Muscle layer of duodenum (tissue), 2 donors: ENCODE data around the gene SLC8B1.
A peak's percentile ranks its signal among the peaks of the same experiment; 100 is the strongest.

Experiments used
- H3K27ac ChIP-seq: one replicate; pipeline ENCODE4 v1.7.0; 2013; ENCODE audit warnings: mild to moderate bottlenecking, low read length
- H3K27me3 ChIP-seq: one replicate; pipeline ENCODE4 v1.7.0; 2013; ENCODE audit warnings: low read depth, mild to moderate bottlenecking, control low read depth, low read length
- H3K36me3 ChIP-seq, 2 donors: one replicate each; pipeline ENCODE4 v1.7.0; 2013; ENCODE audit warnings: low read length in 2 of 2, control low read depth in 1 of 2, mild to moderate bottlenecking in 1 of 2; ENCODE audit not compliant: insufficient read depth in 2 of 2, control insufficient read depth in 1 of 2
- H3K4me1 ChIP-seq, 2 donors: one replicate each; pipeline ENCODE4 v1.7.0; 2013; ENCODE audit warnings: low read length in 2 of 2, mild to moderate bottlenecking in 2 of 2, control low read depth in 1 of 2, moderate library complexity in 1 of 2; ENCODE audit not compliant: insufficient read depth in 2 of 2, control insufficient read depth in 1 of 2
- H3K4me3 ChIP-seq, 2 donors: one replicate each; pipeline ENCODE4 v1.7.0; 2013; ENCODE audit warnings: low read length in 2 of 2, low read depth in 1 of 2, mild to moderate bottlenecking in 1 of 2
- H3K9me3 ChIP-seq, 2 donors: one replicate each; pipeline ENCODE4 v1.7.0; 2013; ENCODE audit warnings: low read length in 2 of 2, control low read depth in 1 of 2, mild to moderate bottlenecking in 1 of 2; ENCODE audit not compliant: control insufficient read depth in 1 of 2
- donor health status: healthy.

SLC8B1 gene

DNA sequence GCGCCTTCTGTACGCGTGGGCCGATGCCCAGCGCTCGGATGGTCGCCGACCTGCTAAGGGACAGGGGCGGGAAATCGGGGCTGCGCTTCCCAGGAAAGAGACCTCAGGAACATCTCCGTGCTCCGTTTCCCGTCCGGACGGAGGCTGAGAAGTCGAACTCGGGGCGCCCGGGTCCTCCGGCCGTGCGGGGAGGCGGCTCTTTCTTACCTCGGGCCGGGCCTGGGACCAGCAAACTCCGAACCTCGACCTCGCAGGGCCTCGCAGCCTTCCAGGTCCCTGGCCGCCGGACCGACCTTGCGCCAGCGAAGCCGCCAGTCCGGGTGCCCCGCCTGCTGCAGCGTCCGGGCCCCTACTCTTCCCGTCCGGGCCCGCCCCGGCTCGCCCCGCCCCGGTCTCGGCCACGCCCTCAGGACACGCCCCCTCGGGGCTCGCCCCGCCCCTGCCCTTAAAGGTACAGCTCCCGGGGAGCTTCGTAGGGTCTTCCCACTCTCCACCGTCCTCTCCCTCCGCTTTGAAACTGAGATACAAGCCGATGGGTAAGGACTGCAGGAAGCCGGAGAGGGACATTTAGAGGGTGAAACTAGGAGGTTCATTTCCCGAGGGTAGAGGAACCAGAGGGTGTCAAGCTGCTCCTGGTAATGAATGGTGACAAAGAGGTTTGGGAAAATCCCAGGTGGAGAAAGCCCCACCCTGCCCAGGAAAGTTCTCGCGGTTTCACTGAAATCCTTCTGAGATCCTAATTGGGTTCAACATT is at the start of gene SLC8B1:
Gene SLC8B1 (minus strand): TSS at position 324 of the 754 bp plus-strand sequence. CDS start 2,231 bp downstream, outside the sequence.
- H3K4me1 ChIP-seq: peaks cover 0 to 20% of the 10 kb centered on the region in 2 donors
- H3K36me3 ChIP-seq: peaks cover 0 to 15% of the 10 kb centered on the region in 2 donors
- H3K9me3 ChIP-seq: no peaks in the 10 kb centered on the region
- H3K27me3 ChIP-seq: no peaks in the 10 kb centered on the region
- H3K27ac ChIP-seq: peak within 1 kb of the TSS; percentile 63
- peak within 1 kb of the TSS; percentile 65 to 91 for H3K4me3 ChIP-seq

DNA sequence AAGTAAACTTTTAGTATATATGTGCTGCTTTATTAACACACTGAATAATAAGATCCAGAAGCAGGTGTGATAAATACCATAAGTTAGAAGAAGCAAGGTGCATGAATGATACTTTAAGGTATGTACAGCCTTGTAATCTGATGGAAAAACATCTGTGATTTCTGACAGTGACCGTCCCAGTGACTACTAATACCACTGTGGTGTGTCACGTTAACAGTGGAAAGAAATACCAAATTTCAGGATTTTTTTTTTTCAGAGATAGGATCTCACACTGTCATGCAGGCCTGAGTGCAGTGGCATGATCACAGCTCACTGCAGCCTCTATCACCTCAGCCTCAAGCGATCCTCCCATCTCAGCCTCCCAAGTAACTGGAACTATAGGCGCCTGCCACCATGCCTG is 47.3 kb upstream of the SLC8B1 start:
- H3K9me3 ChIP-seq: no peaks in the 10 kb centered on the region
- no peak overlapping the region for H3K4me3 ChIP-seq
- no peak overlapping the region for H3K27ac ChIP-seq
- no peaks in the 10 kb centered on the region for H3K27me3 ChIP-seq
- no peaks in the 10 kb centered on the region for H3K4me1 ChIP-seq
- H3K36me3 ChIP-seq: peaks cover 9 to 52% of the 10 kb centered on the region in 2 donors

DNA sequence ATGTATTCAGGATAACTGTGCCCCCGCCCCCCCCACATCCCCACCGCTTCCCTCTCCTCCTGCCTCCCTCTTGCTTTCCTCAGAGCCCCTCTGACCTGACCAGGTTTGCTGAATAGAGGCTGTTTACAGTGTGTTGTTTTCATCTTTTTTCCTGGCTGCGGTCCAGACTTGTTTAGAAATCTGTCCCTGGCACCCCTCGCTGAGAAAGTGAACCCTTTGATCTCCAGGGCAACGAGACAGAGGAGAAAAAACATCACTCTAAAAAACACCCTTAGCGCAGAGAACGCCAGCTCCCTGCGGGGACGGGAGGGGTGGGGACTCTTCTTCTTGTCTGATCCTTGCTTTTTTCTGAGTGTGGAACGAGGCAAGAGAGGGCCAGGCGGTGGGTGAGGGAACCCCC is 46.3 kb upstream of the SLC8B1 start:
- H3K27me3 ChIP-seq: no peaks in the 10 kb centered on the region
- H3K4me3 ChIP-seq: no peak overlapping the region
- H3K4me1 ChIP-seq: no peaks in the 10 kb centered on the region
- no peak overlapping the region for H3K27ac ChIP-seq
- H3K36me3 ChIP-seq: peaks cover 8 to 44% of the 10 kb centered on the region in 2 donors
- H3K9me3 ChIP-seq: no peaks in the 10 kb centered on the region

DNA sequence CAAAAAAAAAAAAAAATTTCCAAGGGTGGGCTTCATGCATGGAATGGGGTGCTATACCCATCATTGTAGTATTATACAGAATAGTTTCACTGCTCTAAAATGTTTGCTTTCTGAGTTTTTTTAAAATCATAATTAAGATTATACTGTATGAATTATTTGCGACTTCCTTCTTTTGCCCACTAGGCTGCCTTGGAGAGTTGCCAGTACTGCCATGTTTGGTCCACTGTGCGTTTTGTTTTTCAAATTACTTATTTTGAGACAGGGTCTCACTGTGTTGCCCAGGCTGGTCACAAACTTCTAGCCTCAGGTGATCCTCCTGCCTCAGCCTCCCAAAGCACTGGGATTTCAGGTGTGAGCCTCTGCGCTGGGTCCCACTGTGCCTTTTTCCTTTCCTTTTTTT is 43.4 kb upstream of the SLC8B1 start:
- Histone ChIP-seq H3K27me3 (no peaks in the 10 kb centered on the region), H3K4me1 (no peaks in the 10 kb centered on the region), H3K4me3 (no peak overlapping the region), H3K27ac (no peak overlapping the region), H3K36me3 (peaks cover 16 to 47% of the 10 kb centered on the region in 2 donors), H3K9me3 (no peaks in the 10 kb centered on the region)

DNA sequence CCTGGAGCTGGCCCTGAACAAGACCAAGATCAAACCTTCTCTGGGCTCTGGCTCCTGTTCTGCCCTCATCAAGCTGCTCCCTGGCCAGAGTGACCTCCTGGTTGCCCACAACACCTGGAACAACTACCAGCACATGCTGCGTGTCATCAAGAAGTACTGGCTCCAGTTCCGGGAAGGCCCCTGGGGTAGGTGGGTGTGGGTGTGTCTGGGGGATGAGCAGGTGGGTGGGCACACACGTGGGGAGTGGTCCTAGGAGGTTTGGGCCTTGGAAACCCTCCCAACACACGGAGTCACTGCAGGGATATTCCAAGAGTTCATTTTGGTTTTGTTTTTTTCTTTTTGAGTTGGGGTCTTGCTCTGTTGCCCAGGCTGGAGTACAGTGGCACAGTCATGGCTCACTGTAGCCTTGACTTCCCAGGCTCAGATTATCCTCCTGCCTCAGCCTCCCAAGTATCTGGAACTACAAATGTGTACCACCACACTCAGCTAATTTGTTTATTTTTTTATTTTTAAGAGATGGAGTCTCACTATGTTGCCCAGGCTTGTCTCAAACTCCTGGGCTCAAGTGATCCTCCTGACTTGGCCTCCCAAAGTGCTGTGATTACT is 40.0 kb upstream of the SLC8B1 start:
- Histone ChIP-seq H3K27me3 (no peaks in the 10 kb centered on the region), H3K9me3 (no peaks in the 10 kb centered on the region), H3K4me3 (no peak overlapping the region), H3K36me3 (peaks cover 20 to 55% of the 10 kb centered on the region in 2 donors), H3K27ac (no peak overlapping the region), H3K4me1 (no peaks in the 10 kb centered on the region)

DNA sequence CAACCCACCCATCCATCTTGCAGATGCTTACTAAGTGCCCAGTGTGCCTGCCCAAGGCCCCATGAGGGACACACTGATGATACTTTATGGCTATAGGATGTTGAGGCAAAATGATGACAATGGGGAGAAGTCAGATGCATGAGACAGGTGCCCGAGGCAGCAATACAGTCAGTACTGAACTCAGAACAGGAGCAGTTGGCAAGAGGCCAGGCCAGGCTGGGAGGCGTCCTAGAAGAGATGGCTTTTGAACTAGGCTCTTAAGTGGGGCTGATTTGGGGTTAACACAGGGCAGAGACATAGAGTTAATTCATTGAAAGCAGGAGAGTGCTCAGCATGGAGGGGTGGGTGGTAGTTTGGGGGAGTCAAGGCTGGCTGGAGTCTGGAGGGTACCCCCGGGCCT is 39.1 kb upstream of the SLC8B1 start:
- no peaks in the 10 kb centered on the region for H3K4me1 ChIP-seq
- H3K4me3 ChIP-seq: no peak overlapping the region
- H3K36me3 ChIP-seq: peaks cover 17 to 55% of the 10 kb centered on the region in 2 donors
- no peaks in the 10 kb centered on the region for H3K27me3 ChIP-seq
- H3K27ac ChIP-seq: no peak overlapping the region
- no peaks in the 10 kb centered on the region for H3K9me3 ChIP-seq

DNA sequence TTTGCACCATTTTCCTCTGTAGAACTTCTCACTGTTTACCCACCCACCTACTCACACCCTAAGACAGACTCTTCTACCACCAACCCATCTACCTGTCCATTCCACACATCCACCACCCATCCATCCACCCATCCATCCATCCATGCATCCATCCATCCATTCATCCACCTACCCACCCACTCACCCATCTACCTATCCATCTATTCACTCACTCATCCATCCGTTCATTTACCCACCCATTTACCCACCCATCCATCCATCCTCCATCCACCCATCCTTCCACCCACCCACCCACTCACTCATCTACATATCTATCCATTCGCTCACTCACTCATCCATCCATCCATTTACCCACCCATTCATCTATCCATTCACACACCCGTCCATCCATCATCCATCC is 38.5 kb upstream of the SLC8B1 start:
- Histone ChIP-seq H3K4me1 (no peaks in the 10 kb centered on the region), H3K27me3 (no peaks in the 10 kb centered on the region), H3K9me3 (no peaks in the 10 kb centered on the region), H3K4me3 (no peak overlapping the region), H3K27ac (no peak overlapping the region), H3K36me3 (peaks cover 17 to 57% of the 10 kb centered on the region in 2 donors)

DNA sequence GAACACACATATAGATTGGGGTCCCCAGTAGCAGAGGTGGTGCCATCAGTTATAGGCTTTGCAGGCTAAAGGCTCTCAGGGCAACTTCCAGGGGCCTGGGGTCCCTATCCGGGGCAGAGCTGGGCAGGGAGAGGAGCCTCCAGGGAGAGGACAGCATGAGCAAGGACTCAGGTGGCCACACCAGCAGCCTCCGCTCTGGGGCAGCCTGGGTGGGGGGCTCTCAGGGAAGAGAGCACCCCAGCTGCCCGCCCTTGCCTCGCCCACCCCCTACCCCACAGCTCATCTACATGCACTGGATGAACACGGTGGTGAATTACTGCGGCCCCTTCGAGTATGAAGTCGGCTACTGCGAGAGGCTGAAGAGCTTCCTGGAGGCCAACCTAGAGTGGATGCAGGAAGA is 37.5 kb upstream of the SLC8B1 start:
- Histone ChIP-seq H3K27me3 (no peaks in the 10 kb centered on the region), H3K4me1 (no peaks in the 10 kb centered on the region), H3K27ac (no peak overlapping the region), H3K4me3 (no peak overlapping the region), H3K9me3 (no peaks in the 10 kb centered on the region), H3K36me3 (peaks cover 17 to 51% of the 10 kb centered on the region in 2 donors)

DNA sequence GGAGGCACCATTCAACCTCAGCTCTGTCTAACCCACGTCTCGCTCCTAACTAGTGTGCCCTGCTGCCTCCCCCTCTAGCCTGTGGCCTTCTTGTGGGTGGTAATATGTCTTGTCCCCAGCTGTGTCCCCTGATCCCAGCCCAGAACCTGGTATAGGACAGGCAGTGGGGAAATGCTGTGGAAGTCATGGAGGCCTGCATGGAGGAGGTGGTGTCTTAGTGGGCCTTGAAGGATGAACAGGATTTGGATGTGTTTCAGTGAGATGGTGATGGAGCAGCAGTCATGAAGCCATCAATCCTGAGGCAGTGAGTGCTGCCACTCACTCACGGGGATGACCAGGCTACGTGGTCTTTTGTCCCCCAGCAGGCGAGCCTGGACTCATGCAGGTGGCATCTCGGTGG is 36.9 kb upstream of the SLC8B1 start:
- no peak overlapping the region for H3K27ac ChIP-seq
- no peaks in the 10 kb centered on the region for H3K27me3 ChIP-seq
- H3K36me3 ChIP-seq: peaks cover 17 to 49% of the 10 kb centered on the region in 2 donors
- no peaks in the 10 kb centered on the region for H3K4me1 ChIP-seq
- H3K9me3 ChIP-seq: no peaks in the 10 kb centered on the region
- no peak overlapping the region for H3K4me3 ChIP-seq

DNA sequence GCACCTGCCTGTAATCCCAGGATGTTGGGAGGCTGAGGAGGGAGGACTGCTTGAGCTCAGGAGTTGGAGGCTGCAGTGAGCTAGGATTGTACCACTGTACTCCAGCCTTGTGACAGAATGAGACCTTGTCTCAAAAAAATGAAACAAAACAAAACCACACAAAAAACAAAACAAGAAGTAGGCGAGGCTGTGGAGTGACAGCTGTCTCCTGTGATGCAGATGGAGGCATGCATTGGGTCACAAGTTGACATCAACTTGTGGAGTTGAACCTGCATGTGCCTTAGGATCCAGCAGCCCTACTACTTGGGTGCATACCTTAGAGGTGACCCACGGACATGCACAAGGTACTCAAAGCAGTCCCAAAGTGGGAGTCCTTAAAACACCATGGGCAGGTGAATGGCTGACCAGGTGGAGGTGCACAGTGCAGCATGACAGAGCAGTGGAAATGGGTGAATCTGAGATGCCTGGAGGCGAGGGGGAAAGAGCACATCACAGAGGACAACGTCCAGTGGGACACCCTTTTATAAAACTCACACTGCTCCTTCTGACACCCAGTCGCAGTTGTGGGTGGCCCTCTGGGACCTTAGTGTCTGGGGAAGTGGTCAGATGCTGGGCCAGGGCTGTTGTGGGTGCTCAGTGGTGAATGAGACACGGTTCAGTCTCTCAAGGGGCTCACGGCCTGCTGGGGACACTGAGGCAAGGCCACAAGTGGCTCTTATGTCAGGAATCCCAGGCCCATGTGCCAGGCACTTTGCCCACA is 36.2 kb upstream of the SLC8B1 start:
- peaks cover 0 to 3% of the 10 kb centered on the region in 2 donors for H3K4me1 ChIP-seq
- peaks cover 17 to 49% of the 10 kb centered on the region in 2 donors for H3K36me3 ChIP-seq
- H3K27ac ChIP-seq: no peak overlapping the region
- H3K4me3 ChIP-seq: no peak overlapping the region
- no peaks in the 10 kb centered on the region for H3K27me3 ChIP-seq
- H3K9me3 ChIP-seq: no peaks in the 10 kb centered on the region

DNA sequence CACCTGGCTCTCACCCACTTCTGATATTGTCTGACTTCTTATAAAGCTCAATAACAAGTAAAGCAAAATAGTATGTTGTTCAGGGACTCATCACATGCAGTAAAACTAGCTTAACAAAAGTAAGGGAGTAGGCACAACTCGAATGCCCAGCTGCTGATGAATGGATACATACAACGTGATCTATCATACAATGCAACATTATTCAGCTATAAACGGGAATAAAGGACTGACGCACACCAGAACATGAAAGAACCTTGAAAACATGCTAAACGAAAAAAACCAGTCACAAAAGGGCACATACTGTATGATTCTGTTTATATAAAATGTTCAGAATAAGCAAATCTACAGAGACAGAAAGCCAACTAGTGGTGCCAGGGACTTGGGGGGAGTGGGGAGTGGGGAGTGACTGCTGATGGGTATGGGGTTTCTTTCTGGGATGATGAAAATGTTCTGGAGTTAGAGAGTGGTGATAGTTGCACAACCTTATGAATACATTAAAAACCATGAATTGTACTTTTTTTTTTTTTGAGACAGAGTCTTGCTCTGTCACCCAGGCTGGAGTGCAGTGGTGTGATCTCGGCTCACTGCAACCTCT is 34.6 kb upstream of the SLC8B1 start:
- no peaks in the 10 kb centered on the region for H3K27me3 ChIP-seq
- no peak overlapping the region for H3K27ac ChIP-seq
- peaks cover 13 to 37% of the 10 kb centered on the region in 2 donors for H3K36me3 ChIP-seq
- H3K4me3 ChIP-seq: no peak overlapping the region
- peaks cover 0 to 3% of the 10 kb centered on the region in 2 donors for H3K4me1 ChIP-seq
- no peaks in the 10 kb centered on the region for H3K9me3 ChIP-seq
